Keratinocyte (primary cell): ENCODE measurements around the gene TESK1.

Source experiments
- CTCF ChIP-seq, 3 experiments: IDR thresholded peaks in 1 of 3; conservative IDR thresholded peaks in 1 of 3; optimal IDR thresholded peaks in 1 of 3; 2 replicates in 2 of 3; 3 replicates in 1 of 3; pipeline versions ENCODE3 to v1.5.1; 2011; ENCODE audit warnings: low read length in 3 of 3, mild to moderate bottlenecking in 3 of 3, moderate library complexity in 2 of 3, control low read depth in 1 of 3, inconsistent platforms in 1 of 3; ENCODE audit not compliant: insufficient read depth in 2 of 3; ENCODE audit errors: extremely low read depth in 1 of 3
- EZH2 ChIP-seq: IDR thresholded peaks from one replicate; pipeline ENCODE4 v1.6.1; 2012; ENCODE audit warnings: inconsistent platforms, mild to moderate bottlenecking, low read length, moderate library complexity

GRCh38 chr9:35593581-35593980 is 11.5 kb upstream of the TESK1 start:
- TF ChIP-seq CTCF (optimal IDR thresholded peaks at IDR 0.05 in 1 of 3, IDR thresholded peaks at IDR 0.05 in 1 of 3, conservative IDR thresholded peaks at IDR 0.05 in 1 of 3; ENCODE audit: extremely low read depth in 1 of 3, insufficient read depth in 2 of 3, low read length in 3 of 3): no peak
- TF ChIP-seq EZH2: no peak
